H9 (cell line): ENCODE data around the gene DOCK11. TPM values are rescaled to one million over a fixed set of nuclear protein-coding genes. Genes with fewer than 3 reads are reported as not detected.

Source experiments
- DNase-seq: peaks from one replicate; pipeline ENCODE4 v3.0.0-alpha.2; 2017
- H2AFZ ChIP-seq: one replicate; pipeline ENCODE4 v1.6.1; 2013; ENCODE audit warnings: mild to moderate bottlenecking, low read length, control low read depth, moderate library complexity
- H2AK5ac ChIP-seq: 2 replicates; pipeline ENCODE4 v1.6.1; 2013; ENCODE audit warnings: low read length, control low read depth, mixed read lengths; ENCODE audit not compliant: insufficient read length
- H2BK120ac ChIP-seq: one replicate; pipeline ENCODE4 v1.6.1; 2013; ENCODE audit warnings: low read depth, mild to moderate bottlenecking, low read length, control low read depth, inconsistent platforms; ENCODE audit not compliant: poor library complexity, severe bottlenecking
- H2BK12ac ChIP-seq: 2 replicates; pipeline ENCODE4 v1.6.1; 2013; ENCODE audit warnings: low read length, control low read depth, mixed read lengths, low read depth; ENCODE audit not compliant: insufficient read length
- H2BK15ac ChIP-seq: 2 replicates; pipeline ENCODE4 v1.6.1; 2013; ENCODE audit warnings: low read depth, low read length, control low read depth
- H2BK20ac ChIP-seq: one replicate; pipeline ENCODE4 v1.6.1; 2013; ENCODE audit warnings: low read depth, mild to moderate bottlenecking, low read length, control low read depth, inconsistent platforms; ENCODE audit not compliant: poor library complexity, severe bottlenecking
- H2BK5ac ChIP-seq: 2 replicates; pipeline ENCODE4 v1.6.1; 2013; ENCODE audit warnings: low read length, control low read depth, mixed read lengths; ENCODE audit not compliant: insufficient read length
- H3K14ac ChIP-seq: 2 replicates; pipeline ENCODE4 v1.6.1; 2013; ENCODE audit warnings: low read length, control low read depth; ENCODE audit not compliant: insufficient read depth
- H3K18ac ChIP-seq: 2 replicates; pipeline ENCODE4 v1.6.1; 2013; ENCODE audit warnings: low read depth, mild to moderate bottlenecking, mixed read lengths, low read length, control low read depth; ENCODE audit not compliant: insufficient read length
- H3K23ac ChIP-seq: 2 replicates; pipeline ENCODE4 v1.6.1; 2013; ENCODE audit warnings: low read length, control low read depth, mixed read lengths, low read depth; ENCODE audit not compliant: insufficient read length
- H3K23me2 ChIP-seq: 2 replicates; pipeline ENCODE4 v1.6.1; 2013; ENCODE audit warnings: low read depth, mild to moderate bottlenecking, mixed read lengths, low read length, control low read depth; ENCODE audit not compliant: insufficient read length, poor library complexity, severe bottlenecking
- H3K27ac ChIP-seq: 2 replicates; pipeline ENCODE4 v1.5.1; 2013; ENCODE audit warnings: low read length, control low read depth, mixed read lengths, low read depth; ENCODE audit not compliant: insufficient read length
- H3K27me3 ChIP-seq: 2 replicates; pipeline ENCODE4 v1.6.1; 2013; ENCODE audit warnings: low read length, control low read depth, inconsistent platforms; ENCODE audit not compliant: insufficient read depth
- H3K4ac ChIP-seq: 2 replicates; pipeline ENCODE4 v1.6.1; 2013; ENCODE audit warnings: low read depth, mild to moderate bottlenecking, control low read depth, inconsistent platforms, low read length, moderate library complexity
- H3K4me1 ChIP-seq: 2 replicates; pipeline ENCODE4 v1.6.1; 2013; ENCODE audit warnings: low read length, control low read depth, inconsistent platforms; ENCODE audit not compliant: insufficient read depth
- H3K4me2 ChIP-seq: 2 replicates; pipeline ENCODE4 v1.6.1; 2013; ENCODE audit warnings: low read length, control low read depth, mixed read lengths; ENCODE audit not compliant: insufficient read length, insufficient read depth
- H3K56ac ChIP-seq: 2 replicates; pipeline ENCODE4 v1.6.1; 2013; ENCODE audit warnings: low read depth, mild to moderate bottlenecking, mixed read lengths, low read length, control low read depth; ENCODE audit not compliant: insufficient read length
- H3K79me1 ChIP-seq: 2 replicates; pipeline ENCODE4 v1.6.1; 2013; ENCODE audit warnings: low read depth, mild to moderate bottlenecking, moderate library complexity, low read length, control low read depth, inconsistent platforms; ENCODE audit not compliant: insufficient read depth, poor library complexity, severe bottlenecking
- H3K79me2 ChIP-seq: 2 replicates; pipeline ENCODE4 v1.6.1; 2013; ENCODE audit warnings: low read length, control low read depth, inconsistent platforms; ENCODE audit not compliant: insufficient read depth
- H3K9ac ChIP-seq: 2 replicates; pipeline ENCODE4 v1.6.1; 2013; ENCODE audit warnings: low read length, control low read depth, mixed read lengths; ENCODE audit not compliant: insufficient read length; ENCODE audit errors: extremely low read depth
- H3K9me3 ChIP-seq: one replicate; pipeline ENCODE4 v1.6.1; 2013; ENCODE audit warnings: low read depth, low read length, inconsistent platforms; ENCODE audit not compliant: control insufficient read depth
- H3T11ph ChIP-seq: one replicate; pipeline ENCODE4 v1.6.1; 2013; ENCODE audit warnings: mild to moderate bottlenecking, low read length, control low read depth, inconsistent platforms
- H4K20me1 ChIP-seq: one replicate; pipeline ENCODE4 v1.6.1; 2013; ENCODE audit not compliant: control insufficient read depth, insufficient read length, insufficient read depth
- H4K5ac ChIP-seq: 2 replicates; pipeline ENCODE4 v1.6.1; 2013; ENCODE audit warnings: low read depth, mild to moderate bottlenecking, mixed read lengths, low read length, control low read depth; ENCODE audit not compliant: insufficient read length
- H4K8ac ChIP-seq: replicated peaks from 2 replicates; pipeline ENCODE4 v1.6.1; 2013; ENCODE audit warnings: low read length, control low read depth, mixed read lengths, low read depth; ENCODE audit not compliant: insufficient read length
- H4K91ac ChIP-seq: 2 replicates; pipeline ENCODE4 v1.6.1; 2013; ENCODE audit warnings: low read depth, mild to moderate bottlenecking, moderate library complexity, mixed read lengths, low read length, control low read depth; ENCODE audit not compliant: insufficient read length
- H3K27ac Mint-ChIP-seq, 3 experiments: 2 replicates in 2 of 3; 3 replicates in 1 of 3; pipeline ENCODE4 v1.8.0; 2020 to 2021; ENCODE audit warnings: mixed read lengths in 3 of 3, mild to moderate bottlenecking in 1 of 3, moderate library complexity in 1 of 3
- H3K27me3 Mint-ChIP-seq: 2 replicates; pipeline ENCODE4 v1.8.0; 2021; ENCODE audit warnings: low read depth, mild to moderate bottlenecking, moderate library complexity, mixed read lengths
- H3K36me3 Mint-ChIP-seq, 3 experiments: 2 replicates in 2 of 3; 3 replicates in 1 of 3; pipeline ENCODE4 v1.8.0; 2020 to 2021; ENCODE audit warnings: low read depth in 3 of 3, mixed read lengths in 3 of 3; ENCODE audit not compliant: insufficient read depth in 1 of 3
- H3K4me1 Mint-ChIP-seq, 2 experiments: 2 replicates each; pipeline ENCODE4 v1.8.0; 2020; ENCODE audit warnings: mixed read lengths in 2 of 2
- H3K4me3 Mint-ChIP-seq, 2 experiments: 2 replicates in 1 of 2; 3 replicates in 1 of 2; pipeline ENCODE4 v1.8.0; 2020 to 2021; ENCODE audit warnings: mild to moderate bottlenecking in 2 of 2, mixed read lengths in 2 of 2, moderate library complexity in 1 of 2
- H3K9me3 Mint-ChIP-seq, 2 experiments: 2 replicates in 1 of 2; 3 replicates in 1 of 2; pipeline ENCODE4 v1.8.0; 2020; ENCODE audit warnings: mild to moderate bottlenecking in 2 of 2, mixed read lengths in 2 of 2, moderate library complexity in 1 of 2
- CTCF ChIP-seq: fragments of 200-600 bp; sonication (generic); conservative IDR thresholded peaks from 3 replicates; pipeline ENCODE4 v1.8.0; 2021; ENCODE audit warnings: antibody characterized with exemption, mild to moderate bottlenecking
- WGBS: extraction: QIAGEN DNeasy Blood & Tissue Kit; methylation state at CpG from one replicate; pipeline ENCODE4 v1.1.7; 2013; ENCODE audit warnings: missing lambda C conversion rate, low lambda C conversion rate, mixed read lengths; ENCODE audit not compliant: insufficient read length; ENCODE audit errors: extremely low coverage; 5-methylcytosine and 5-hydroxymethylcytosine counted together
- total RNA-seq: library from RNA; stranded (reverse); gene quantifications from 2 replicates; pipeline ENCODE4 v1.2.1, GENCODE V29; 2021

Gene DOCK11
- total RNA-seq, 1 experiment from 2014 or later: 6.2 TPM

- Histone ChIP-seq H4K5ac (no peak overlapping the region), H3K27ac (no peak overlapping the region), H3K4me2 (no peak overlapping the region), H2AFZ (no peak overlapping the region), H2BK20ac (no peak overlapping the region), H2BK12ac (no peak overlapping the region), H3K56ac (no peak overlapping the region), H3K14ac (no peak overlapping the region), H3K23ac (no peak overlapping the region), H2AK5ac (no peak overlapping the region), H2BK5ac (no peak overlapping the region), H3K79me2 (no peaks in the 10 kb centered on the region), H4K20me1 (no peaks in the 10 kb centered on the region), H3K4ac (no peak overlapping the region), H4K8ac (no peak overlapping the region), H4K91ac (no peak overlapping the region), H2BK120ac (no peak overlapping the region), H3K4me1 (peaks cover 2% of the 10 kb centered on the region; the same call in 1 of the 2 replicates), H2BK15ac (no peak overlapping the region), H3K23me2 (peaks cover 9% of the 10 kb centered on the region), H3K9me3 (peaks cover 22% of the 10 kb centered on the region), H3K27me3 (peaks cover 6% of the 10 kb centered on the region; the same call in 1 of the 2 replicates), H3K18ac (no peak overlapping the region), H3K79me1 (no peaks in the 10 kb centered on the region), H3K9ac (no peak overlapping the region), H3T11ph (no peak overlapping the region)
- no CpG with 5 or more reads among the region's 3 CpGs for WGBS
- Mint-ChIP-seq H3K27ac (0 out of 7 replicates have a peak overlapping the region, but pooled peaks of 1 of the 3 experiments have one; percentile 44), H3K27me3 (peaks cover 30% of the 10 kb centered on the region), H3K36me3 (peaks cover 2 to 11% (median 2%) of the 10 kb centered on the region in 3 experiments; a peak in 5 of 7 replicates), H3K9me3 (peaks cover 9 to 51% of the 10 kb centered on the region in 2 experiments; a peak in 4 of 5 replicates), H3K4me3 (no peak overlapping the region), H3K4me1 (peaks cover 22 to 31% of the 10 kb centered on the region in 2 experiments)
- no peak for TF ChIP-seq CTCF
- no peak for DNase-seq
Observed at GRCh38 chrX:118498351-118498750, 2.7 kb downstream of the DOCK11 start.
